Islet precursor cell (in vitro differentiated cells): ENCODE measurements around the gene TSTD2.
"Not testable (repeated sequence)": the region's sequence is repeated elsewhere in the genome, so short reads cannot be mapped to it uniquely, and the experiment has no call there.

Experiments used
- DNase-seq: peaks from one replicate; pipeline ENCODE4 v3.0.0-alpha.2; 2018

TSTD2 gene

DNA sequence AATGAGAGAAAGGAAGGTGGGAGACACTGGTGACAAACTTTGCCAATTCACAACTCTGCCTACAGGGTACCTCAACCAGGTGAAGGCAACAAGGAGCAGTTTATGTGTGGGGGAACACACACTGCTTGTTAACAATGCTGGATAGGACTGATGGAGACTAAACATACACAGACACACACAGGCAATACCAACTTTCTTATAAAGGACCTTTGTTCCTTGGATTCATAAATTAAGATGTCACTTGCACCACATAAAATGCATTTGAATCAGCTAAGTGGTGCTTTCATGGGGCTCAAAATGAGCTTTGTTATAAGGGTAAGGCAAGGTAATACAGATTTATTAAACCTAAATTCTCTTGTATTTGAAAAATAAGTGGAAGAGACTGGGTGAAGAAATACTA lies 4.0 kb downstream of the TSTD2 start:
- DNase-seq, result no peak

DNA sequence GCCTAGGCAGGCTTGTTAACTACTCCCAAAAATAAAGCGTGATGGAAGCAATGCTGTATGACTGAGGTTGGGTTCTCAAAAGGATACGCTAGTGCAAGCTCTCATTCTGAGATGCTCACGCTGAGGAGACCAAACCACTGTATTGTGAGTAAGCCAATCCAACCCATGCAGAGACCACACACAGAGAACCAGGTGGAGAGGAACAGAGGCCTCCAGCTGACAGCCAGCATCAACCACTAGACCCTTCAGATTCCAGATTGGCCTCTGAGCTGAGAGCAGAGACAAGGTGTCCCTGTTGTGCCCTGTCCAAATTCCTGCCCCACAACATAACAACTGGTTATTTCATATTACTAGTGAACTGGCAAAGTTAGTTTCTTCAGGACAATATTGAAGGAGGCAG lies 4.5 kb downstream of the TSTD2 start:
- DNase-seq, result no peak

DNA sequence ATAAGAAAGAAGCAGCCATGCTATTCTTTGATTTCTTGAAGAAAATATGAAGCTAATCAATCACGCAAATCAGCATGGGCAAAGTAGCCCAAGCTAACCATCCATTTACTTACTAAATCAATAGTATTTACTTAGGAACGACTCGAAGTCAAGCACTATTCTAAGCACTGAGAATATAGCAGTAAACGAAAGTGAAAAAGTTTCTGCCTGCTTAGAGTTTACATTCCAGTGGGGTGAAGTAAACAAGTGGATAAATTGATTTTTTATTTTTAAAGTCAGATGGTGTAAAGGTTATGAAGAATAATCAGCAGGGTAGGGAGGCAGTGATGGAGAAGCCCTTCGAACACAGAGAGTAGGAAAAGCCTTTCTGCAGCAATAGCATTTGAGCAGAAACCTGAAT lies 5.5 kb downstream of the TSTD2 start:
- DNase-seq, result no peak

DNA sequence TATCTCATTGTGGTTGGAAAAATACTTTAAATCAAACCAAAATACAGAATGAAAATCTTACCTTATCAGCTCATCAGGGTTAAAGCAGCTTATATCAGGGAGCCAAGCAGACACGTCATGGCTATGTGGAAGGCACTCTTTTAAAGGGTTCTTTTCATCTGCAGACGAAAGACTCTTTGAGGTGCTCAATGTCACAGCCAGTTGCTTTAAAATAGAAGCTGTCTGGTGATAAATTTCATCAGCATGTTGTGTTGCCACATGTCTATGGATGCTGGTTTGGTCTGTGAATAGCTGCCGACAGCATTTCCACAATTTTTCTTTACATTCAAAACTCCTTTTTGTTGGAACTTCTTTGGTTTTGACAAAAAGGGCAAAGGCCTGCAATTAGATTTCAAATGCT lies 7.5 kb downstream of the TSTD2 start:
- no peak for DNase-seq

DNA sequence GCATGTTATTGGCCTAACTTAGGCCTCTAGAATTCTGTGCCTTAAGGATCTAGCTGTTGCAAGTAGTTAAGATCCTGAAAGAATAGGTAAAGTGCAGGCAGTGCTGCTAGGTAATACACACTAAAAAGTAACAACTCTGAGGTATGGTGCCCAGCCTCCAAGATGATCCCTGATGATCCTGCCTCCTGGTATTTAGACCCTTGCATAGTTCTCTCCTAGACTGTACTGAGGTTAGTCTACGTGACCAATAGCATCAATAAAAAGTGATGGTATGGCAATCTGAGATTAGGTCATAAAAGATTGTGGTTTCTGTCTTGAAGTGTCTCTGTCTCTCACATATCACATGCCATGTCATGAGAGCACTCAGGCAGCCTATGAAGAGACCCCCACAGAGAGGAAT lies 9.2 kb downstream of the TSTD2 start:
- DNase-seq, result no peak

DNA sequence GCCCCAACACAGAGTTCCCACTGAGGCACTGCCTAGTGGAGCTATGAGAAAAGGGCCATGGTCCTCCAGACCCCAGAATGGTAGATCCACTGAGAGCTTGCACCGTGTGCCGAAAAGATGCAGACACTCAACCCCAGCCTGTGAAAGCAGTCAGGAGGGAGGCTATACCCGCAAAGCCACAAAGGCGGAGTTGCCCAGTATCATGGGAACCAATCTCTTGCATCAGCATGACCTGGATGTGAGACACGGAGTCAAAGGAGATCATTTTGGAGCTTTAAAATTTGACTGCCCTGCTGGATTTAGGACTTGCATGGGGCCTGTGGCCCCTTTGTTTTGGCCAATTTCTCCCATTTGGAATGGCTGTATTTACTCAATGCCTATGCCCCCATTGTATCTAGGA lies 10.7 kb downstream of the TSTD2 start:
- not testable (repeated sequence) for DNase-seq

DNA sequence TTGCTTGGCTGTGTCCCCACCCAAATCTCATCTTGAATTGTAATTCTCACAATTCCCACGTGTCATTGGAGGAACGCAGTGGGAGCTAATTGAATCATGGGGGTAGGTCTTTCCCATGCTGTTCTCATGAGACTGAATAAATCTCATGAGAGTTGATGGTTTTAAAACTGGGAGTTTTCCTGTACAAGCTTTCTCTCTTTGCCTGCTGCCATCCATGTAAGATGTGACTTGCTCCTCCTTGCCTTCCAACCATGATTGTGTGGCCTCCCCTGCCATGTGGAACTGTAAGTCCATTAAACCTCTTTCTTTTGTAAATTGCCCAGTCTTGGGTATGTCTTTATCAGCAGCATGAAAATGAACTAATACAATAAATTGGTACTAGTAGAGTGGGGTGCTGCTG lies 13.1 kb downstream of the TSTD2 start:
- DNase-seq, result not testable (repeated sequence)

DNA sequence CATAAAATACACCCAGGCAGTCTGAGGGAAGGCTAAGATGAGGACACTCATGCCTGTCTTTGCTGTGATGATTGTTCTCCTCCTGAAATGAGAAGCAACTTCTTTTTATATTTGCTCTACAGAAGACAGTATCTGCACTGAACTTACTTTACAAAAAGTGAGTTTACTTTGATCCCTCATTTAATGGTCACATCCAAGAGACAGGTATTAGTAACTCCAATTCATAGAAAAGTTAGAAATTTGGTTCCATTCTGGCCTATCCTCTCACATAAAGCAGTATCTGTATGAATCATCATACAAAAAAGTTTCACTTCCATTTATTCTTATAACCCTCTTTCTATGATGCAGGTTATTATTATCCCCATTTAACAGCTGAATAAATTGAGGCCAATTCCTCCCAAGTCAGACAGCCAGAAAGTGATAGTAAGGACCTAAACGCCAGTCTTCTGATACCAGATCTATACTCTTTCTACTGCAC lies 15.2 kb downstream of the TSTD2 start:
- no peak for DNase-seq

DNA sequence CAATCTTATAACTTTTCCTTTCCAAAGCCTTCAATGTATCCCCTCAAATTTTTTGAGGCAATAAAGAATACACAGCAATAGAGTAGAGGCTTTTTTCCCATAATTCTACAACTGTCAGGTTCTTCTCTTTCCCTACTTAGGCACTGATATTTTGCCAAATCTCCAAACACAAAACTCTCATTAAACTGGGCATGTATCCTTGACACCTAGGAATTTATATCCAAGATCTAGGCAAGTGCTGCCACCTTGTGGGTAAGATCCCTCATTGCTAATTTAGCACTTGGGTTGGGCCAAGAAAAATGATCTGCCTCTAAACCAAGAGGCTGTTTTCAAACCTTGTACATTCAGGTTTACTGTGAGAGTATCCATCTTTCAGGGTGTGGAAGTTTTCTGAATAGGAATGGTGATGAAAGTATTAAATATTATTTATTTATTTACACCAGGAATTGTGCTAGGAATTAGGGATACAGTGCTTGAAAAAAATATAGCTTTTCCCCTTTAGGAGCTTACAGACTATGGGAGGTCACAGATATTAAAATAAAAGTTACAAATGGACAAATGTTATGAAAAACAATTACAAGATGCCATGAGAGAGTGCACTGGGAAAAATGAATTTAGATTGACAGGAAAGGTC lies 17.6 kb downstream of the TSTD2 start:
- DNase-seq, result peak; percentile 64

DNA sequence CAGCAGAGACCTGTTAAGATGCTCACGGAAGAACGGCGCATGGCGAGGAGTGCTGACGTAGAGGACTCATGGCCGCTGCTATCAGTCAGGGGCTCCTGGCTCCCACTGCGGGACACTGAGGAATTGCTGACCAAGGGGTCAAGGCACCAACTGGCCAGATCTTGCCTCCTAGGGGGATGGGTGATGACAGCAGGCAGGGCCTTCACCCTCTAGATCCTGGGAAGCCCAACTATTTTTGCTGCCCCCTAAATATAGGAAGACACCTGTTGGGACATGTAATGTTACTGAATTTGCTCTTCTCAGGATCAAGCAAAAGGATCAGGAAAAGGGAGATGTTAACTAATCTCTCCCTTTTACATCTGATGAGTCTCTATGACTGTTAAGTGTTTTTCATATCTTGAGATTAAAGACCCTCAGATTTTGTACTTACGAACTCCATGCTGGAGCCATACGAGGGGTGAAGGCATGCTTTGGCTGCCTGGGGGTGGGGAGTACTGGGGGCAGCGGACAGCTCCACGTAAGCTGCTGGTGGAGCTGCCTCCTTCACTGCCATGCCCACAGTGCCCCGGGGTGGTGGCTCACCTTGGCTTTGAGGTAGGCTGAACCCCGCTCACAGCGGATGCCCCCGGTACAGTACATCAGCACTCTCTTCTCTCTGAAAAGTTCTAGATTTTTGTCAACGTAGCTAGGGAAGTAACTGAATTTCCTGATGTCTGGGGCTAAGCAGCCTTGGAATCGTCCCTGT lies 28.1 kb downstream of the TSTD2 start:
- DNase-seq, result no peak

DNA sequence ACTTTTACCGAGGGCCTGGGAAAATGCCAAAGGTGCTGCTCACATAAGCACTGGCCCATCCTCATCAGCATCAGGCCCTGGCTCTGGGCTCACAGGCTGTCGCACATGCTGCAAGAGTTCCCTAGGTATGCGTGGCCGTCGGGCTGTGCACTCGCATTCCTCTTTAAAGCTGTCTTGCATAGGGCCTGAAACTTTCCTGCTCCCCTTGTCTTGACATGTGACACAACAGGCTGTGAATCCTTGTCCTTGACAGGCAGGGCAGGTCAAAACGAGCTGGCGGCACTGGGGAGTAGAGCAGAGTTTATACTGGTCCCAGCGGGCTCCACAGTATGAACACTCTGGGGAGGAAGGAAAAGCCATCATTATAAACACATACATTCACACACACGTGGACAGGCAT lies 30.7 kb downstream of the TSTD2 start:
- no peak for DNase-seq

DNA sequence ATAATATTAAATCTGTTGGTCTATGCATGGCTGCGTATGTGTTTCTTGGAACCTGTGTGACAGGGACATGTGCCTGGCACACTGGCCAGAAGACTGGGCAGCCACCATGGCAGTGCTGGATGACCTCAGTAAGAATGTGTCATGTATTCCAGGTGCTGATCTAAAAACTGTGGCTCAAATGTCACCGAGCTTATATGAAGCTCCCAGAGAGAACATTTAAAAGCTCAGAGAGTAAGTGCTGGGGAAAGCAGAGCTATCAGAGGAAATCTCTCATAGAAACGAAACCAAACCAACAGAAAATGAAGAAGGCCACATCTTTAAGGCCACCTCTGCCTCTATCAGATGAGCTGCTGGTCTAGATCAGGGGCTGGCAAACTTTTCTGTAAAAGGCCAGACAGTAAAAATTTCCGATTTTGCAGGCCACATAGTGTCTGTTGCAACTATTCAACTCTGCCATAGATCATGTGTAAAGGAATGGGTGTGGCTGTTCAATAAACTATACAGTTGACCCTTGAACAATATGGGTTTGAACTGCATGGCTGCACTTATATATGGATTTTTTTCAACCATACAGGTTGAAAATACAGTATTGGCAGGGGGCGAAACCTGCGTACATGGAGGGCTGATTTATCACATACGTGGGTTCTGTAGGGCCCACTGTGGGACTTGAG lies 31.8 kb downstream of the TSTD2 start:
- DNase-seq, result no peak

DNA sequence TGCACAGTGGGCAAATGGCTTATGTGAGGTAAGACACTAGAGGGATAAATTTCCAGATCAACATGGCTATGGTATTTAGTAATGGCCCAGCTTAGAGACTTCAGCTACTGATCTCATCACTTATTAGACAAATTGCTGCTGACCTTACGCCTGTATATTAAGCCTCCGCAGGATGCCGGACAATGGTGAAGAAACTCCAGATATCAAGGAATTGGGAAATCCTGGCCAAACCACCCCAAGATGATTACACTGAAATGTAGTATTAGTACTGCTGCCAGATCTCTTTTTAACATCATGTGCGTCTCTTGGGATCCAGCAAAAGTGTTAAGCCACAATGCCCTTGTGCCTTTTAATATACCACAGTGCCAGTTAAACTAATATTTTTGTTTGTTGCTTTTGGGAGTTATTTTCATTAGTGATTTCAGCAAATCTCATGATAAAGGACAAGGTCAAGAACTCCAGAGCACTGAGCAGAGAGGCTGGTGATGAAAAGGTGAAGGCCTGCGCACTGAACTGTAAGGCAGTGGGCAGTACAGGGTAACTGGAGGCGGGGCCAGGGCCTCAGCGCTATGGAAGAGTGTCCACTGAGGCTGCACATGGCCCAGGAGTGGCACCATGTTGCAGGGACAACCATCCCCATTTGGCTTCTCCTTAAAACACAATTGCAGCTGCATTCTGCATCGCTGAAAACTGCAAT lies 32.5 kb downstream of the TSTD2 start:
- DNase-seq, result no peak

DNA sequence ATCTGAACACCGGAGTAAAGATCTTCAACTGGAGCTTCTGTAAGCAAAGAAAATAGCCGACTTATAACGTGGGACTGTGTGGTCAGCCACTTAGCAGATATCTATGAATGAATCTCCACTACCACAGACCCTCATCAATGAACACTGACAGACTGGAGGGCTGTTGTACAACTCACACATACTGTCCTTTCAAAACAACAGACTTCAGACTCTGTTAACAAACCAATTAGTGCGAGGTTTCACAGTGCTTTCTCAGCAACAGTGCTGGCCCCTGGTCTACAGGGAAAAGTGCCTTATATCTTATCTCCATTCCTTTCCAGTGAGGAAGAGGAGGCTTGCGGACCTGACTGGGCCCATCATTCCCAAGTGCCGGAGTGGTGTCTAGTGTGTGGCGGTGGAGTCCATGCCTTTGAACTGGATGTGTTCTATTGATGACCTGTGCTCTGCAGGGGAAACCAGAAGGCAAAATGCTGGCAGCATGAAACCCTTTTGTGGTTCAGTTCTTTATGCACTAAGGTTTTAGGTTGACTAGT lies 33.8 kb downstream of the TSTD2 start:
- peak; percentile 59 for DNase-seq

DNA sequence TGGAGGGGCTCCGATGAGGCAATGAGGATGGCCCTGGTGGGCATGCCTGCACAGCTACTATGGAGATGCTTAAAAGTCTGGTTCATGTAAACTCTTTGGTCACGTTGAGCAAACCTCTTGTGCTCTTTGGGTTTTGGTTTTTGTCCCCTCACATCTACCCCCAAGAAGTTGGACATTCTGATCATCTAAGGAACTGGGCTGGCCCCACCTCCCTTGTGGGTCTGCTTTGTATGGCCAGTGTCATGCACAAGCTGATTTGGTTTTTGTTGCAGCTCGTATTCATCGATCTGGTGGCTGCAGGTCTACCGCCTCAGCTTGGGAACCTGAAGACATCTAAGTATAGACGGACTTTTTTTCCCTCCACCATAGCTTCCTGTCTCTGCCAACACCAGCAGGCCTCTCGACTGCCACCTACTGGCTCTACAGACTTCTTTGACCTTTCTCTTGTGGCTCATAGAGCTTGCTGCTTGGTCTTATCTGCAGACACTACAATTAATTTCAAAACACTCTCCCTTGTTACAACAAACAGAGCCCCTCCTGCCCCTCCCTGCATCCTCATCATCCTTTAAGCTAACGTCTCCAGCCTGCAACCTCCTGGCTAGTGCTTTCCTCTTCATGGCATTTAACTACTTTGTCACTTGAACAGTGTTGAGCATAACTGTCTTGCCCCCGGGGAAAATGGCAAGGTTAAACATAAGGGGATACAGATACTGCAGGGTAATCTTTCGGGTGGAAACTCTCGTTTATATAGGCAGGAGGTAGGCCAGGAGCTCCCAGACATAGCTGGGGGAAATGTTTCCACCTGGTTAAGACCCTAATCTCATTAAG lies 34.5 kb downstream of the TSTD2 start:
- DNase-seq, result peak; percentile 85

DNA sequence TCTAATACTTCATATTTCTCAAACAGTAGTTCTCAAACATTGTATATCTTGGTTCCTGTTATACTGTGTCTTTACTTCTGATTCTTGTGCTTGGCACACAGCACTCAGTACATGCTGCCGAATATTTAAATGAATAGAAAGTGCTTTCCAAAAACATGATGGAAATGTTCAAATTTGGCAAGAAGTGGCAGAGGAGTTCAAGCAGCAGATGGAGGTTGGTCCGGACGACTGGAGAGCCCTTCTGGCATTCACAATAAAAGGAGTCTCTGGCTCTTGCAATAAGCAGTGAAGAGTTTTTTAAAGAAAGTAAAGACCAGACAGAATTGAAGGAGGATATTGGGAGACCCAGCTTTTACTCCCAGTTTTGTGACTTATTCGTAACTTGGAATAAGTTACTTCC lies 36.3 kb downstream of the TSTD2 start:
- no peak for DNase-seq

DNA sequence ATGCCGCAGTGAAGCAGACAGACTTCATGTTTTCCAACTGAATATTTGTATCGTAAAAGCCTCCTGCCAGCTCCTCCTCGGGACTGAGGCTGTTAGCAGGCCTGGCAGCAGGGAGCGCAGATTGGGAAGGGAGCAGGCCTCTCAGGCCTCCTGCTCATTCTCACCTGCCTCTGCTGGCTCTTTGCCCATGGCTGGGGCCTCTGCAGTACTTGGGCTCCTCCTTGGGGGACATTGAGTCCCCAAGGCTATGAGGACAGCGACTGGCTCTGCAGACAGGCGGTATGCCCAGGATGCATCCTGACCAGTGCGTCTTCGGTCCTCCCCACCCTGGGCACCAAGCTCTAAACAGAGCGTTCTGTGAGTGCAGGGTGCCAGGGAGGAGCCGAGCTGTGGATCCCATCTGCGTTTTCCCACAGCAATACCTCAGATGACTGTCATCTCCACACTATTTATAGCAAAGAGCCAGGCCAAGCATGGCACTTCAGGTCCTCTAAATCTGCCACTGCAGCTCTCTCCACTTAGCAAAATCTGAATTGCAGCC lies 38.7 kb downstream of the TSTD2 start:
- DNase-seq, result no peak

DNA sequence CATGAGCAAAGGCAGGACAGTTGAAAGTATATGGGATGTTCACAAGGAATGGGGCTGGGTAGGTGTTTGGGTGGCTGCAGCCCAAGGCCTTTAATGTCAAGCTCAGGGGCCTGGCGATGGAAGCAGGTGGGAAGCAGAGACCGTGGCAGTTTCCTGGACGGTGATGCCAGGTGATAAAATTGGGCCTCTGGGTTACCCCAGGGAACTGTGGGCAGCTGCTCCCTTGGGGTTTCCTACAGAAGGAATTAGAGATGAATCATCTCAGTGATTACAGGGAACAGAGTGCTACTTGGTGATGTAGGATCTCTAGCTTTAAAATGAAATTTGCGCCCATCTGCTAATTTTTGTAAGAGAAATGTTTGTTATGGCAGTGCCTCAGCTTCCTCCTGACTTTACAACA lies 39.2 kb downstream of the TSTD2 start:
- no peak for DNase-seq

DNA sequence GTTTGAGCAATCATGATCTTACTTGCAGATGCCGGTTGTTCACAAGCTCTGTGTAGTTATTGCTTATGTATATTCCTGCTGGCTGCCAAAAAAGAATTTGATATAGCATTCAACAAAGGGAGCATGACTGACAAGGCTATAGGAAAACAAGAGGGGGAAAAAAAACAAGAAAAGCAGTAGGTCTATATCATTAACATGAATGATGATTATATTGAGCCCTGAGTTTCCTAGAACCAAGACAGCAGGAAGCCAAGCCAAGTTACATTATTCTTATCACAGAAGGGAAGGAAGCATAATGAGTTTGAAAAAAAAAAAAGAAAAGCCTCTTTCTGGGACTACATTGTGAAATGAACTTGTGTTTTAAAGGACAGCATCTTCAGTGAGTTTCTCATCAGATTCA lies 41.0 kb downstream of the TSTD2 start:
- DNase-seq, result no peak

DNA sequence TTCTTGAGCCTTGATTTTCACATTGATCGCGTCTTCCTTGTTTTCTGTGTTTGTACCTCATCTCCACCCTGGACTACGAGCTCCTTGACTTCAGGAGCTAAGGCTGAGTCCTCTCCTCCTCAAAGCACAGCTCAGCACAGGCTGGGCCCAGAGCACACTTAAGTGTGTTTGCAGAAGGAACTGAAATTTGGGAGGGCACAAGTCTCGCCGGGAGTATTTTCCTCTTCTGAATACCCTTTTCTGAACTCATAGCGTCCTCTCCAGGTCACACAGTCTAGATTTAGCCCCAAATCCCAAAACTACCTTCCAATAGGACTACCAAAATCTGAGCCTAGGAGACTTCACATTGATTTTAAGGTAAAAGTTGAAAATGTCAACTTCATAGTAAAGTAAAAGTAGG lies 41.6 kb downstream of the TSTD2 start:
- DNase-seq, result no peak

DNA sequence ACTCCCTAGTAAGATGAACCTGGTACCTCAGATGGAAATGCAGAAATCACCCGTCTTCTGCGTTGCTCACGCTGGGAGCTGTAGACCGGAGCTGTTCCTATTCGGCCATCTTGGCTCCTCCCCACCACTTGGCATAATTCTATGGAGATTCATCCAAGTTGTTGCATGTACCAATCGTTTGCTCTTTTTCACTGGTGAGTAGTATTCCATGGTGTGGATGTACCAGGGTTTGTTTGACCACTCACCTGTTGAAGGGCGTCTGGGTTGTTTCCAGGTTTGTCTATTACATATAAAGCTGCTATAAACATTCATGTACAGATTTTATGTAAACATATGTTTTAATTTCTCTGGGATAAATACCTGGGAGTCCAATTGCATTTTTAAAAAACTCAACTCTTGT lies 46.3 kb downstream of the TSTD2 start:
- DNase-seq, result not testable (repeated sequence)

DNA sequence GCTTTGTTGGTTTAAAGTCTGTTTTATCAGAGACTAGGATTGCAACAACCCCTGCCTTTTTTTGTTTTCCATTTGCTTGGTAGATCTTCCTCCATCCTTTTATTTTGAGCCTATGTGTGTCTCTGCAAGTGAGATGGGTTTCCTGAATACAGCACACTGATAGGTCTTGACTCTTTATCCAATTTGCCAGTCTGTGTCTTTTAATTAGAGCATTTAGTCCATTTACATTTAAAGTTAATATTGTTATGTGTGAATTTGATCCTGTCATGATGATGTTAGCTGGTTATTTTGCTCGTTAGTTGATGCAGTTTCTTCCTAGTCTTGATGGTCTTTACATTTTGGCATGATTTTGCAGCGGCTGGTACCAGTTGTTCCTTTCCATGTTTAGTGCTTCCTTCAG lies 48.4 kb downstream of the TSTD2 start:
- DNase-seq, result not testable (repeated sequence)
